ENCODE data around the gene KRABD2.

The KRABD2 gene

DNA sequence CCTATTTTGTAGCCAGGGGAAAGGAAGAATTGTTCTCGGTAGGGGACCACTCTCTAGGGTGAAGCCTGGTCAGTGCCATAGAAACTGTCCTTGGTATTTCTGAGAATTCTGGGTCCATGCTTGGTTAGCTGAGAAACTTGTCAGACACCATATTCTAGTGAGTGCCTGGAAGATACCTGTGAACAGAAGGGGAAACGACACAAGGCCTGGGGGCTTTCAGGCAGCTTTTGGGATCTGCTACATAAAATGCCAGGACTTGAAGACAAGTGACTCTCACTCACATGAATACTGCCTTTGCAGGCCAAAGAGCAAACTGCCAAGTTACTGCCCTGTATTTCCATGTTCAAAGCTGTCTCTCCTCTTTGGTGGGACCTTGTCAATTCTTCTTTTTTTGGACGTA is 18.6 kb downstream of the KRABD2 start:
- Histone ChIP-seq H2AFZ (ENCODE audit: low read depth, low read length, poor library complexity, severe bottlenecking) (no peak overlapping the region), H3K27me3 (ENCODE audit: insufficient read depth, low read length) (no peaks in the 10 kb centered on the region), H3K36me3 (ENCODE audit: control insufficient read depth in 1 of 2, insufficient read depth in 2 of 2, low read length in 2 of 2) (no peaks in the 10 kb centered on the region), H3K27ac (ENCODE audit: low read depth, low read length) (no peak overlapping the region), H3K9me2 (ENCODE audit: insufficient read depth) (no peaks in the 10 kb centered on the region), H3K4me1 (ENCODE audit: control insufficient read depth in 1 of 2, insufficient read depth in 2 of 2, low read length in 2 of 2) (peaks cover 0 to 5% of the 10 kb centered on the region in 2 experiments; a peak in 1 of 4 replicates), H3K79me2 (ENCODE audit: insufficient read depth, low read length) (no peaks in the 10 kb centered on the region), H4K20me1 (ENCODE audit: insufficient read depth) (no peaks in the 10 kb centered on the region), H3K4me2 (ENCODE audit: low read length) (no peak overlapping the region), H3K4me3 (replicated peaks in 1 of 2; ENCODE audit: low read depth in 1 of 2, low read length in 2 of 2) (no peak overlapping the region), H3K9me3 (ENCODE audit: control insufficient read depth in 1 of 2, insufficient read depth in 1 of 2, low read depth in 1 of 2, low read length in 2 of 2) (no peaks in the 10 kb centered on the region), H3K9ac (ENCODE audit: low read length) (no peak overlapping the region)
- DNase-seq (ENCODE audit: low read depth, low spot score) (no peak), ATAC-seq (no peak)
- ChIA-PET RAD21 (ENCODE audit: low non-redundant PET in 1 of 2, low total read pairs in 2 of 2, uncharacterized antibody in 2 of 2, unreplicated experiment in 2 of 2) (no interaction called here), POLR2A (no interaction called here), CTCF (no interaction called here)
- TF ChIP-seq JUND (IDR thresholded peaks at IDR 0.05) = no peak
- intact Hi-C loops (cut with micrococcal nuclease) = no loop called here
- no TSS peak for BruUV-seq (replicated peaks)

DNA sequence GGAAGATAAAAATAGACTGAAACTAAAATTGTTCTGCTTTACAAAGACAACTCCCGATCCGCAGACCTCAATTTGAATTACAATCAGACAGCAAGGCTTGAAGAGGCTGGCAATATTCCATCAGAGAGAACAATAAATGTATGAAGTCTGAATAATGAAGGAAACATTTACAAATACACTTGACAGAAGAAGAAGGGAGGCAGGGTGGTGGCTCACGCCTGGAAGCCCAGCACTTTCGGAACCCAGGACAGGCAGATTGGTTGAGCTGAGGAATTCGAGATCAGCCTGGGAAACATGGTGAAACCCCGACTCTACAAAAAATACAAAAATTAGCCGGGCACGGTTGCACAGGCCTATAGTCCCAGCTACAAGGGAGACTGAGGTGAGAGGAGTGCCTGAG is 22.3 kb downstream of the KRABD2 start:
- H3K4me3 ChIP-seq (replicated peaks in 1 of 2; ENCODE audit: low read depth in 1 of 2, low read length in 2 of 2) = no peak overlapping the region
- no peaks in the 10 kb centered on the region for H3K27me3 ChIP-seq (ENCODE audit: insufficient read depth, low read length)
- no peak overlapping the region for H3K27ac ChIP-seq (ENCODE audit: low read depth, low read length)
- ATAC-seq (no peak), DNase-seq (ENCODE audit: low read depth, low spot score) (no peak)
- H3K36me3 ChIP-seq (ENCODE audit: control insufficient read depth in 1 of 2, insufficient read depth in 2 of 2, low read length in 2 of 2) = no peaks in the 10 kb centered on the region
- POLR2A ChIA-PET = no interaction called here
- RAD21 ChIA-PET (ENCODE audit: low non-redundant PET in 1 of 2, low total read pairs in 2 of 2, uncharacterized antibody in 2 of 2, unreplicated experiment in 2 of 2) = no interaction called here
- no TSS peak for BruUV-seq (replicated peaks)
- H3K79me2 ChIP-seq (ENCODE audit: insufficient read depth, low read length) = no peaks in the 10 kb centered on the region
- no peaks in the 10 kb centered on the region for H3K9me3 ChIP-seq (ENCODE audit: control insufficient read depth in 1 of 2, insufficient read depth in 1 of 2, low read depth in 1 of 2, low read length in 2 of 2)
- H3K9ac ChIP-seq (ENCODE audit: low read length) = no peak overlapping the region
- H3K4me2 ChIP-seq (ENCODE audit: low read length) = no peak overlapping the region
- CTCF ChIA-PET = no interaction called here
- no peaks in the 10 kb centered on the region for H4K20me1 ChIP-seq (ENCODE audit: insufficient read depth)
- no peak overlapping the region for H2AFZ ChIP-seq (ENCODE audit: low read depth, low read length, poor library complexity, severe bottlenecking)
- H3K9me2 ChIP-seq (ENCODE audit: insufficient read depth) = no peaks in the 10 kb centered on the region
- intact Hi-C loops (cut with micrococcal nuclease) = no loop called here
- no peak for TF ChIP-seq SIN3A (IDR thresholded peaks at IDR 0.05; ENCODE audit: low read depth)
- TF ChIP-seq SP1 (IDR thresholded peaks at IDR 0.05; ENCODE audit: low read depth) = no peak
- no peak for TF ChIP-seq TCF7L2 (IDR thresholded peaks at IDR 0.05; ENCODE audit: borderline replicate concordance, extremely low read depth, insufficient read depth, insufficient read length)
- no peak for TF ChIP-seq EZH2phosphoT487 (IDR thresholded peaks at IDR 0.05; ENCODE audit: borderline replicate concordance)
- no peak for TF ChIP-seq FOSL1 (IDR thresholded peaks at IDR 0.05; ENCODE audit: low read depth)
- TF ChIP-seq, protein P1, sequence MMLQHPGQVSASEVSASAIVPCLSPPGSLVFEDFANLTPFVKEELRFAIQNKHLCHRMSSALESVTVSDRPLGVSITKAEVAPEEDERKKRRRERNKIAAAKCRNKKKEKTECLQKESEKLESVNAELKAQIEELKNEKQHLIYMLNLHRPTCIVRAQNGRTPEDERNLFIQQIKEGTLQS (IDR thresholded peaks at IDR 0.05) = no peak
- TF ChIP-seq CEBPB (IDR thresholded peaks at IDR 0.05; ENCODE audit: low read depth) = no peak
- no peak for TF ChIP-seq POLR2A (IDR thresholded peaks at IDR 0.05; ENCODE audit: borderline replicate concordance, extremely low read depth, insufficient read depth, insufficient read length)
- TF ChIP-seq EZH2 (IDR thresholded peaks at IDR 0.05) = no peak
- no peak for TF ChIP-seq ZNF274 (IDR thresholded peaks at IDR 0.05; ENCODE audit: low read depth, low read length)
- TF ChIP-seq, protein P2, sequence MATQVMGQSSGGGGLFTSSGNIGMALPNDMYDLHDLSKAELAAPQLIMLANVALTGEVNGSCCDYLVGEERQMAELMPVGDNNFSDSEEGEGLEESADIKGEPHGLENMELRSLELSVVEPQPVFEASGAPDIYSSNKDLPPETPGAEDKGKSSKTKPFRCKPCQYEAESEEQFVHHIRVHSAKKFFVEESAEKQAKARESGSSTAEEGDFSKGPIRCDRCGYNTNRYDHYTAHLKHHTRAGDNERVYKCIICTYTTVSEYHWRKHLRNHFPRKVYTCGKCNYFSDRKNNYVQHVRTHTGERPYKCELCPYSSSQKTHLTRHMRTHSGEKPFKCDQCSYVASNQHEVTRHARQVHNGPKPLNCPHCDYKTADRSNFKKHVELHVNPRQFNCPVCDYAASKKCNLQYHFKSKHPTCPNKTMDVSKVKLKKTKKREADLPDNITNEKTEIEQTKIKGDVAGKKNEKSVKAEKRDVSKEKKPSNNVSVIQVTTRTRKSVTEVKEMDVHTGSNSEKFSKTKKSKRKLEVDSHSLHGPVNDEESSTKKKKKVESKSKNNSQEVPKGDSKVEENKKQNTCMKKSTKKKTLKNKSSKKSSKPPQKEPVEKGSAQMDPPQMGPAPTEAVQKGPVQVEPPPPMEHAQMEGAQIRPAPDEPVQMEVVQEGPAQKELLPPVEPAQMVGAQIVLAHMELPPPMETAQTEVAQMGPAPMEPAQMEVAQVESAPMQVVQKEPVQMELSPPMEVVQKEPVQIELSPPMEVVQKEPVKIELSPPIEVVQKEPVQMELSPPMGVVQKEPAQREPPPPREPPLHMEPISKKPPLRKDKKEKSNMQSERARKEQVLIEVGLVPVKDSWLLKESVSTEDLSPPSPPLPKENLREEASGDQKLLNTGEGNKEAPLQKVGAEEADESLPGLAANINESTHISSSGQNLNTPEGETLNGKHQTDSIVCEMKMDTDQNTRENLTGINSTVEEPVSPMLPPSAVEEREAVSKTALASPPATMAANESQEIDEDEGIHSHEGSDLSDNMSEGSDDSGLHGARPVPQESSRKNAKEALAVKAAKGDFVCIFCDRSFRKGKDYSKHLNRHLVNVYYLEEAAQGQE (IDR thresholded peaks at IDR 0.05; ENCODE audit: low read depth) = no peak
- no peak for TF ChIP-seq ZFX (IDR thresholded peaks at IDR 0.05)
- no peak for TF ChIP-seq JUND (IDR thresholded peaks at IDR 0.05)
- TF ChIP-seq EGR1 (IDR thresholded peaks at IDR 0.05; ENCODE audit: low read depth) = no peak
- TF ChIP-seq YY1 (IDR thresholded peaks at IDR 0.05; ENCODE audit: extremely low read depth, insufficient replicate concordance, low read depth, low read length) = no peak
- no peak for TF ChIP-seq RAD21 (IDR thresholded peaks at IDR 0.05; ENCODE audit: low read depth)
- no peak for TF ChIP-seq SRF (IDR thresholded peaks at IDR 0.05; ENCODE audit: low read depth)
- TF ChIP-seq CBX3 (IDR thresholded peaks at IDR 0.05; ENCODE audit: low read depth) = no peak
- no peaks in the 10 kb centered on the region for H3K4me1 ChIP-seq (ENCODE audit: control insufficient read depth in 1 of 2, insufficient read depth in 2 of 2, low read length in 2 of 2)
